IPS-18a (cell line): Measurements from ENCODE around the gene LRP1B.

ENCODE experiments used
- H3K27ac ChIP-seq: one replicate; pipeline ENCODE4 v1.5.1; 2013; ENCODE audit warnings: low read length
- H3K27me3 ChIP-seq: one replicate; pipeline ENCODE4 v1.6.1; 2013; ENCODE audit warnings: mild to moderate bottlenecking, low read length; ENCODE audit not compliant: control insufficient read depth, insufficient read depth
- H3K36me3 ChIP-seq: one replicate; pipeline ENCODE4 v1.6.1; 2013; ENCODE audit warnings: low read depth, low read length; ENCODE audit not compliant: control insufficient read depth
- H3K4me1 ChIP-seq: one replicate; pipeline ENCODE4 v1.6.1; 2013; ENCODE audit warnings: low read depth, low read length; ENCODE audit not compliant: control insufficient read depth
- H3K4me3 ChIP-seq: one replicate; pipeline ENCODE4 v1.5.1; 2013; ENCODE audit warnings: low read length
- H3K9ac ChIP-seq: one replicate; pipeline ENCODE4 v1.6.1; 2013; ENCODE audit warnings: mild to moderate bottlenecking, low read length, moderate library complexity
- H3K9me3 ChIP-seq: one replicate; pipeline ENCODE4 v1.6.1; 2013; ENCODE audit warnings: low read depth, low read length; ENCODE audit not compliant: control insufficient read depth

LRP1B gene

GRCh38 chr2:141029428-141030078 is 1101.3 kb downstream of the LRP1B start:
- no peak overlapping the region for H3K4me3 ChIP-seq
- H3K27ac ChIP-seq, result no peak overlapping the region
- no peaks in the 10 kb centered on the region for H3K9me3 ChIP-seq
- peaks cover 7% of the 10 kb centered on the region for H3K4me1 ChIP-seq
- H3K27me3 ChIP-seq, result no peaks in the 10 kb centered on the region
- H3K9ac ChIP-seq, result no peak overlapping the region
- no peaks in the 10 kb centered on the region for H3K36me3 ChIP-seq

- Histone ChIP-seq H3K27ac (no peak overlapping the region), H3K4me3 (no peak overlapping the region), H3K36me3 (no peaks in the 10 kb centered on the region)
Measured at GRCh38 chr2:141027221-141027620, 1103.6 kb downstream of the LRP1B start.

GRCh38 chr2:141021611-141022010 is 1109.2 kb downstream of the LRP1B start:
- no peaks in the 10 kb centered on the region for H3K27me3 ChIP-seq
- no peaks in the 10 kb centered on the region for H3K9me3 ChIP-seq
- H3K36me3 ChIP-seq, result no peaks in the 10 kb centered on the region
- no peaks in the 10 kb centered on the region for H3K4me1 ChIP-seq
- no peak overlapping the region for H3K9ac ChIP-seq
- no peak overlapping the region for H3K4me3 ChIP-seq
- H3K27ac ChIP-seq, result no peak overlapping the region

More at GRCh38 chr2:141027221-141027620, 1103.6 kb downstream of the LRP1B start:
- Histone ChIP-seq H3K27me3 (no peaks in the 10 kb centered on the region), H3K9ac (no peak overlapping the region), H3K9me3 (no peaks in the 10 kb centered on the region), H3K4me1 (peaks cover 7% of the 10 kb centered on the region)

- Histone ChIP-seq H3K27ac (no peak overlapping the region), H3K9me3 (no peaks in the 10 kb centered on the region), H3K9ac (no peak overlapping the region)
Measured at GRCh38 chr2:141021109-141021508, 1109.7 kb downstream of the LRP1B start.

GRCh38 chr2:141020346-141020745 is 1110.5 kb downstream of the LRP1B start:
- H3K4me1 ChIP-seq, result no peaks in the 10 kb centered on the region
- H3K27ac ChIP-seq, result no peak overlapping the region
- no peaks in the 10 kb centered on the region for H3K27me3 ChIP-seq
- H3K9ac ChIP-seq, result no peak overlapping the region
- H3K9me3 ChIP-seq, result no peaks in the 10 kb centered on the region
- no peaks in the 10 kb centered on the region for H3K36me3 ChIP-seq
- H3K4me3 ChIP-seq, result no peak overlapping the region

More at GRCh38 chr2:141021109-141021508, 1109.7 kb downstream of the LRP1B start:
- Histone ChIP-seq H3K27me3 (no peaks in the 10 kb centered on the region), H3K4me1 (no peaks in the 10 kb centered on the region), H3K4me3 (no peak overlapping the region), H3K36me3 (no peaks in the 10 kb centered on the region)

- Histone ChIP-seq H3K9me3 (no peaks in the 10 kb centered on the region), H3K27me3 (no peaks in the 10 kb centered on the region), H3K36me3 (no peaks in the 10 kb centered on the region), H3K4me3 (no peak overlapping the region), H3K4me1 (no peaks in the 10 kb centered on the region), H3K9ac (no peak overlapping the region), H3K27ac (no peak overlapping the region)
Measured at GRCh38 chr2:141015341-141016047, 1115.3 kb downstream of the LRP1B start.

GRCh38 chr2:141003967-141004657 is 1126.7 kb downstream of the LRP1B start:
- Histone ChIP-seq H3K36me3 (no peaks in the 10 kb centered on the region), H3K27ac (no peak overlapping the region), H3K4me1 (no peaks in the 10 kb centered on the region), H3K9ac (no peak overlapping the region), H3K27me3 (no peaks in the 10 kb centered on the region), H3K4me3 (no peak overlapping the region), H3K9me3 (no peaks in the 10 kb centered on the region)

- H3K36me3 ChIP-seq, result no peaks in the 10 kb centered on the region
- H3K9ac ChIP-seq, result no peak overlapping the region
- H3K4me3 ChIP-seq, result no peak overlapping the region
- H3K4me1 ChIP-seq, result no peaks in the 10 kb centered on the region
- H3K27ac ChIP-seq, result no peak overlapping the region
- H3K27me3 ChIP-seq, result no peaks in the 10 kb centered on the region
- no peaks in the 10 kb centered on the region for H3K9me3 ChIP-seq
Measured at GRCh38 chr2:141001750-141002149, 1129.1 kb downstream of the LRP1B start.

GRCh38 chr2:140998577-140998976 is 1132.2 kb downstream of the LRP1B start:
- Histone ChIP-seq H3K27me3 (no peaks in the 10 kb centered on the region), H3K9me3 (no peaks in the 10 kb centered on the region), H3K4me3 (no peak overlapping the region), H3K27ac (no peak overlapping the region), H3K36me3 (no peaks in the 10 kb centered on the region), H3K9ac (no peak overlapping the region), H3K4me1 (no peaks in the 10 kb centered on the region)

GRCh38 chr2:140998017-140998416 is 1132.8 kb downstream of the LRP1B start:
- Histone ChIP-seq H3K27me3 (no peaks in the 10 kb centered on the region), H3K27ac (no peak overlapping the region), H3K4me1 (no peaks in the 10 kb centered on the region), H3K4me3 (no peak overlapping the region), H3K9ac (no peak overlapping the region), H3K9me3 (no peaks in the 10 kb centered on the region), H3K36me3 (no peaks in the 10 kb centered on the region)

- Histone ChIP-seq H3K36me3 (no peaks in the 10 kb centered on the region), H3K9ac (no peak overlapping the region), H3K27me3 (no peaks in the 10 kb centered on the region), H3K9me3 (no peaks in the 10 kb centered on the region), H3K4me3 (no peak overlapping the region), H3K27ac (no peak overlapping the region), H3K4me1 (no peaks in the 10 kb centered on the region)
Measured at GRCh38 chr2:140994856-140995255, 1136.0 kb downstream of the LRP1B start.
